OCI-LY7 (cell line): ENCODE data around the gene CYBRD1. TPM values are rescaled to one million over a fixed set of nuclear protein-coding genes. Genes with fewer than 3 reads are reported as not detected.

Experiments
- BruUV-seq: library from RNA; stranded (reverse); fragments of 400-500 nt; replicated peaks from 2 replicates; lab custom pipeline; 2021; lab: Mats Ljungman, UMichigan
- CTCF ChIA-PET: fragments of 300-600 bp; sonication (Branson Sonifier 250); formaldehyde crosslinking; loops from one replicate; lab custom pipeline; 2022; ENCODE audit warnings: antibody characterized with exemption; ENCODE audit not compliant: unreplicated experiment; lab: Charles Lee
- POLR2A ChIA-PET: fragments of 300-600 bp; sonication (Branson Sonifier 250); formaldehyde crosslinking; loops from one replicate; lab custom pipeline; 2022; ENCODE audit warnings: antibody characterized with exemption; lab: Charles Lee
- DNase-seq: peaks from one replicate; pipeline ENCODE4 v3.0.0-alpha.2; 2015; ENCODE audit warnings: low spot score
- H2AFZ ChIP-seq: fragments of 200-600 bp; sonication (generic), shearing (Covaris generic); 2 replicates; pipeline ENCODE4 v1.6.1; 2014; ENCODE audit warnings: mild to moderate bottlenecking, antibody characterized with exemption, low read length, moderate library complexity
- H3K27ac ChIP-seq: fragments of 200-600 bp; sonication (generic); 2 replicates; pipeline ENCODE4 v1.5.1; 2014; ENCODE audit warnings: mixed run types, low read depth, mild to moderate bottlenecking, moderate library complexity, low read length, inconsistent platforms; ENCODE audit not compliant: poor library complexity, severe bottlenecking
- H3K36me3 ChIP-seq: fragments of 200-600 bp; sonication (generic); 2 replicates; pipeline ENCODE4 v1.6.1; 2014; ENCODE audit warnings: mild to moderate bottlenecking, antibody characterized with exemption, low read length, moderate library complexity, mixed read lengths; ENCODE audit not compliant: insufficient read depth
- H3K4me1 ChIP-seq: fragments of 200-600 bp; sonication (generic); 2 replicates; pipeline ENCODE4 v1.5.1; 2014; ENCODE audit warnings: mild to moderate bottlenecking, low read length; ENCODE audit not compliant: insufficient read depth, poor library complexity, severe bottlenecking
- H3K4me2 ChIP-seq: fragments of 200-600 bp; sonication (generic); 2 replicates; pipeline ENCODE4 v1.6.1; 2014; ENCODE audit warnings: mild to moderate bottlenecking, low read length
- H3K4me3 ChIP-seq: fragments of 200-600 bp; sonication (generic); 2 replicates; pipeline ENCODE4 v1.5.1; 2014; ENCODE audit warnings: mild to moderate bottlenecking, low read depth, low read length; ENCODE audit not compliant: poor library complexity, severe bottlenecking
- H3K79me2 ChIP-seq: fragments of 200-600 bp; sonication (generic); 2 replicates; pipeline ENCODE4 v1.6.1; 2016; ENCODE audit warnings: low read depth, mild to moderate bottlenecking, low read length, moderate library complexity, mixed read lengths; ENCODE audit not compliant: insufficient read depth
- H3K9me2 ChIP-seq: fragments of 200-600 bp; sonication (generic); 2 replicates; pipeline ENCODE4 v1.6.1; 2016; ENCODE audit warnings: mild to moderate bottlenecking, low read length, mixed read lengths; ENCODE audit not compliant: insufficient read depth
- H3K9me3 ChIP-seq: fragments of 200-600 bp; sonication (generic); 2 replicates; pipeline ENCODE4 v1.6.1; 2014; ENCODE audit warnings: mild to moderate bottlenecking, mixed run types, low read length, mixed read lengths
- H4K20me1 ChIP-seq: fragments of 200-600 bp; sonication (generic); 2 replicates; pipeline ENCODE4 v1.6.1; 2014; ENCODE audit warnings: mild to moderate bottlenecking, antibody characterized with exemption, low read length, moderate library complexity, mixed read lengths; ENCODE audit not compliant: insufficient read depth
- EZH2phosphoT487 ChIP-seq: fragments of 200-600 bp; sonication (generic); IDR thresholded peaks from 2 replicates; pipeline ENCODE4 v1.6.1; 2018; ENCODE audit warnings: low read depth, borderline replicate concordance, mild to moderate bottlenecking, mixed run types, antibody characterized with exemption, low read length, moderate library complexity, mixed read lengths
- intact Hi-C: fragments of 100-400 bp; cut with micrococcal nuclease; formaldehyde crosslinking; loops from one replicate; pipeline ENCODE4 v1.10.0; 2022; ENCODE audit not compliant: unreplicated experiment
- total RNA-seq, 2 experiments: library from RNA; depleted of rRNA in 1 of 2; stranded (reverse); fragments of >200 nt in 1 of 2; shearing (Covaris generic) in 1 of 2; gene quantifications; 2 replicates each; pipeline ENCODE4 v1.2.3, GENCODE V29; 2014 to 2022
- TF ChIP-seq, protein P1 (sequence below): fragments of 200-600 bp; sonication (generic); conservative IDR thresholded peaks from 2 replicates; pipeline ENCODE4 v1.5.1; 2014; ENCODE audit warnings: mild to moderate bottlenecking, antibody characterized with exemption, low read length, moderate library complexity, mixed read lengths

The CYBRD1 gene
- total RNA-seq, 2 experiments from 2014 or later, result not detected

- H4K20me1 ChIP-seq, result no peaks in the 10 kb centered on the region
- no peaks in the 10 kb centered on the region for H3K79me2 ChIP-seq
- no peak for DNase-seq
- H3K27ac ChIP-seq, result no peak overlapping the region
- CTCF ChIA-PET, result interaction anchor here (0.6 kb wide), 1 partner anchor 582 kb away, joined by 3 read pairs; no protein-coding TSS in a partner anchor
- H3K9me2 ChIP-seq, result no peaks in the 10 kb centered on the region
- H3K4me2 ChIP-seq, result no peak overlapping the region
- intact Hi-C loops, result loop anchor here (5.0 kb wide), 2 partner anchors 91 to 106 kb away; partner anchors contain the start of gene DYNC1I2
- no peaks in the 10 kb centered on the region for H3K9me3 ChIP-seq
- H3K4me3 ChIP-seq, result no peak overlapping the region
- no peak for TF ChIP-seq EZH2phosphoT487
- TF ChIP-seq, protein P1, sequence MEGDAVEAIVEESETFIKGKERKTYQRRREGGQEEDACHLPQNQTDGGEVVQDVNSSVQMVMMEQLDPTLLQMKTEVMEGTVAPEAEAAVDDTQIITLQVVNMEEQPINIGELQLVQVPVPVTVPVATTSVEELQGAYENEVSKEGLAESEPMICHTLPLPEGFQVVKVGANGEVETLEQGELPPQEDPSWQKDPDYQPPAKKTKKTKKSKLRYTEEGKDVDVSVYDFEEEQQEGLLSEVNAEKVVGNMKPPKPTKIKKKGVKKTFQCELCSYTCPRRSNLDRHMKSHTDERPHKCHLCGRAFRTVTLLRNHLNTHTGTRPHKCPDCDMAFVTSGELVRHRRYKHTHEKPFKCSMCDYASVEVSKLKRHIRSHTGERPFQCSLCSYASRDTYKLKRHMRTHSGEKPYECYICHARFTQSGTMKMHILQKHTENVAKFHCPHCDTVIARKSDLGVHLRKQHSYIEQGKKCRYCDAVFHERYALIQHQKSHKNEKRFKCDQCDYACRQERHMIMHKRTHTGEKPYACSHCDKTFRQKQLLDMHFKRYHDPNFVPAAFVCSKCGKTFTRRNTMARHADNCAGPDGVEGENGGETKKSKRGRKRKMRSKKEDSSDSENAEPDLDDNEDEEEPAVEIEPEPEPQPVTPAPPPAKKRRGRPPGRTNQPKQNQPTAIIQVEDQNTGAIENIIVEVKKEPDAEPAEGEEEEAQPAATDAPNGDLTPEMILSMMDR, result no peak
- POLR2A ChIA-PET, result interaction anchor here (0.9 kb wide), 1 partner anchor 16 kb away, joined by 3 read pairs; no protein-coding TSS in a partner anchor
- H2AFZ ChIP-seq, result no peak overlapping the region
- BruUV-seq, result no TSS peak
- no peaks in the 10 kb centered on the region for H3K4me1 ChIP-seq
- H3K36me3 ChIP-seq, result no peaks in the 10 kb centered on the region
Observed at GRCh38 chr2:171595896-171596295, 73.6 kb downstream of the CYBRD1 start.

GRCh38 chr2:171598713-171599319 is 76.5 kb downstream of the CYBRD1 start:
- Histone ChIP-seq H3K9me3 (no peaks in the 10 kb centered on the region), H4K20me1 (no peaks in the 10 kb centered on the region), H3K4me3 (no peak overlapping the region), H3K4me2 (no peak overlapping the region), H3K9me2 (no peaks in the 10 kb centered on the region), H3K79me2 (no peaks in the 10 kb centered on the region), H3K36me3 (no peaks in the 10 kb centered on the region), H3K27ac (no peak overlapping the region), H2AFZ (peak overlapping the region; percentile 64; the same call in 1 of the 2 replicates), H3K4me1 (no peaks in the 10 kb centered on the region)
- TF ChIP-seq, protein P1, result peak; percentile 95
- TF ChIP-seq EZH2phosphoT487, result no peak
- no TSS peak for BruUV-seq
- intact Hi-C loops, result loop anchor here (2.0 to 5.0 kb wide), 3 partner anchors 88 to 504 kb away; partner anchors contain the start of genes DLX2 and DYNC1I2
- peak; percentile 82 for DNase-seq
- CTCF ChIA-PET, result no interaction called here
- POLR2A ChIA-PET, result interaction anchor here (0.6 to 0.7 kb wide), 3 partner anchors 10 to 155 kb away, joined by 3 to 4 read pairs (median 3); no protein-coding TSS in a partner anchor

GRCh38 chr2:171600126-171600525 is 77.9 kb downstream of the CYBRD1 start:
- Histone ChIP-seq H3K9me2 (no peaks in the 10 kb centered on the region), H4K20me1 (no peaks in the 10 kb centered on the region), H3K36me3 (no peaks in the 10 kb centered on the region), H3K79me2 (no peaks in the 10 kb centered on the region), H3K4me2 (no peak overlapping the region), H3K9me3 (no peaks in the 10 kb centered on the region), H2AFZ (no peak overlapping the region), H3K27ac (no peak overlapping the region), H3K4me1 (no peaks in the 10 kb centered on the region), H3K4me3 (no peak overlapping the region)
- CTCF ChIA-PET, result no interaction called here
- POLR2A ChIA-PET, result interaction anchor here (1.1 to 1.3 kb wide), 2 partner anchors 12 to 17 kb away, joined by 4 to 6 read pairs; no protein-coding TSS in a partner anchor
- TF ChIP-seq EZH2phosphoT487, result no peak
- TF ChIP-seq, protein P1, result no peak
- no peak for DNase-seq
- BruUV-seq, result no TSS peak
- intact Hi-C loops, result no loop called here
